Transverse colon (tissue), 4 donors: ENCODE data around the gene PTRH1.

Experiments used
- CTCF ChIP-seq, 5 experiments: fragments of 200-600 bp in 3 of 5; fragments of 450-650 bp in 2 of 5; sonication (generic) in 3 of 5; IDR thresholded peaks; 1 replicate in 2 of 5; 2 replicates in 3 of 5; pipeline ENCODE4 v1.5.1; 2016 to 2017; ENCODE audit warnings: antibody characterized with exemption in 5 of 5, inconsistent platforms in 3 of 5, mild to moderate bottlenecking in 2 of 5, moderate library complexity in 1 of 5
- EP300 ChIP-seq: sonication (generic); formaldehyde crosslinking; IDR thresholded peaks from one replicate; pipeline ENCODE4 v1.6.1; 2017; ENCODE audit warnings: antibody characterized with exemption, low read depth
- POLR2A ChIP-seq: fragments of 450-650 bp; IDR thresholded peaks from one replicate; pipeline ENCODE4 v1.6.1; 2016; ENCODE audit warnings: antibody characterized with exemption, mild to moderate bottlenecking, moderate library complexity
- POLR2AphosphoS5 ChIP-seq, 3 donors: sonication (generic); formaldehyde crosslinking; IDR thresholded peaks; one replicate each; pipeline ENCODE4 v1.6.1; 2016; ENCODE audit warnings: antibody characterized with exemption in 3 of 3

- TF ChIP-seq CTCF (IDR thresholded peaks at IDR 0.05) (no peak), EP300 (no peak), POLR2AphosphoS5 (IDR thresholded peaks at IDR 0.05) (no peak), POLR2A (no peak)
These were observed 17.1 kb downstream of the PTRH1 start for GRCh38 chr9:127698386-127698785.
